SH-SY5Y (cell line): ENCODE measurements around the gene M6PR.

Experiments
- GATA2 ChIP-seq: IDR thresholded peaks from 2 replicates; pipeline ENCODE4 v1.6.1; 2011; ENCODE audit warnings: mild to moderate bottlenecking, low read depth, low read length
- GATA3 ChIP-seq: IDR thresholded peaks from 2 replicates; pipeline ENCODE4 v1.6.1; 2011; ENCODE audit warnings: low read depth, mild to moderate bottlenecking, low read length, moderate library complexity

DNA sequence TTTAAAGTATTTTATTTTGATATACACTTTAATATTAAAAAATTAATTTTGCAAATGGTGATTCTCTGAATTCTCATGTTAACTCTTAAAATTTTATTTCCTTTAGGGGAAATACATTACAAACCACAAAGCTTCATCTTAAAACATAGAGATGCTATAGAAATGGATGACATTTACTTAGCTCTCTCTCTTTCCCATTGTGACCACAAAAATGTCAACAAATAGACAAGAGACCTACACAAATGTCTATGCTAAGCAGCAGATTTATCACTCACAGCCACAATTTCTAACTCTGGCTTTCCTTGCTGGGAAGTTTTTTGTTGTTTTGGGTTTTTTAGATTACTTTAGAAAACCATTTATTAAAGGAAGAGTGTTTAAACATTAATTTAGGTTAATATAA lies 55.1 kb downstream of the M6PR start:
- TF ChIP-seq GATA3 (no peak), GATA2 (no peak)
